ENCODE data around the gene THPO. TPM values are rescaled to one million over a fixed set of nuclear protein-coding genes. Genes with fewer than 3 reads are reported as not detected.

Gene THPO
- total RNA-seq, 1 experiment from 2014 or later: not detected

DNA sequence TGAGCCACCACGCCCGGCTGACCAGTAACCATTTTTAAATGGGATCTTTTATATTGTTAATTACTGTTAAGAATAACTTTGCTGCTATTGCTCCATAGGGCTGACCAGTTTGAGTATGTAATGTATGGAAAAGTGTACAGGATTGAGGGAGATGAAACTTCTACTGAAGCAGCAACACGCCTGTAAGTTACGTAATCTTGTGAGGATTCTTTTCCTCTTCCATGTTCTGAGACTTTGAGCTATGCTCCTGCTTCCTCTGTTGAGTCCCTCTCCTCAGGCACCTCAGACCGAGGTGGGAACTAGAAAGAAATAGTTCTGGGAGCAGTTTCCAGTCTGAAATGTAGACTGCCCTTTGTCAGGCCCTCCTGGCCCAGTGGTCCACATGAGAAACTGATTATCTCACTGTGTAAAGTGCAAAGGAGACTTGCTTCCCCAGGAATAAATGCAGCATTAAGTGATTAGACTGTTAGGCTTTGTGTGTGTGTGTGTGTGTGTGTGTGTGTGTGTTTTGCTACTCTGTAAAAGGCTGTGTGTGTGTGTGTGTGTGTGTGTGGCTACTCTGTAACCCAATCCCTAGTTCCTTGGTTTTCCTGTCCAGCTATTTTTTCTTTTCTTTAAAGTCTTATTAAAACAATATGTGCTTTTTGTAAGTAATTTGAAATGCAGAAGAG, 11.3 kb downstream of the THPO start:
- Histone ChIP-seq H3K79me2 (ENCODE audit: low read length) (peaks cover 24% of the 10 kb centered on the region), H3K36me3 (ENCODE audit: low read depth, low read length) (peaks cover 26% of the 10 kb centered on the region), H2AFZ (ENCODE audit: low read length) (no peak overlapping the region), H3F3A (ENCODE audit: low read length, unreplicated experiment) (no peaks in the 10 kb centered on the region), H3K9ac (ENCODE audit: low read length) (no peak overlapping the region), H3K27me3 (ENCODE audit: low read length) (no peaks in the 10 kb centered on the region), H3K9me3 (ENCODE audit: low read length) (no peaks in the 10 kb centered on the region), H3K4me3 (ENCODE audit: low read length) (no peak overlapping the region), H3K4me2 (ENCODE audit: low read length) (no peak overlapping the region), H3K9me2 (replicated peaks; ENCODE audit: low read length) (no peaks in the 10 kb centered on the region), H3K27ac (ENCODE audit: low read length) (no peak overlapping the region), H4K20me1 (ENCODE audit: low read length) (peaks cover 24% of the 10 kb centered on the region), H3K4me1 (ENCODE audit: insufficient read depth, low read length) (peaks cover 15% of the 10 kb centered on the region)
- CTCF ChIA-PET: no interaction called here
- ATAC-seq: no peak
- BruUV-seq (replicated peaks): no TSS peak
- TF ChIP-seq EZH2 (IDR thresholded peaks at IDR 0.05; ENCODE audit: low read length, unreplicated experiment): no peak
- no peak for TF ChIP-seq EZH2phosphoT487 (IDR thresholded peaks at IDR 0.05; ENCODE audit: borderline replicate concordance, low read length)
- TF ChIP-seq, protein P1, sequence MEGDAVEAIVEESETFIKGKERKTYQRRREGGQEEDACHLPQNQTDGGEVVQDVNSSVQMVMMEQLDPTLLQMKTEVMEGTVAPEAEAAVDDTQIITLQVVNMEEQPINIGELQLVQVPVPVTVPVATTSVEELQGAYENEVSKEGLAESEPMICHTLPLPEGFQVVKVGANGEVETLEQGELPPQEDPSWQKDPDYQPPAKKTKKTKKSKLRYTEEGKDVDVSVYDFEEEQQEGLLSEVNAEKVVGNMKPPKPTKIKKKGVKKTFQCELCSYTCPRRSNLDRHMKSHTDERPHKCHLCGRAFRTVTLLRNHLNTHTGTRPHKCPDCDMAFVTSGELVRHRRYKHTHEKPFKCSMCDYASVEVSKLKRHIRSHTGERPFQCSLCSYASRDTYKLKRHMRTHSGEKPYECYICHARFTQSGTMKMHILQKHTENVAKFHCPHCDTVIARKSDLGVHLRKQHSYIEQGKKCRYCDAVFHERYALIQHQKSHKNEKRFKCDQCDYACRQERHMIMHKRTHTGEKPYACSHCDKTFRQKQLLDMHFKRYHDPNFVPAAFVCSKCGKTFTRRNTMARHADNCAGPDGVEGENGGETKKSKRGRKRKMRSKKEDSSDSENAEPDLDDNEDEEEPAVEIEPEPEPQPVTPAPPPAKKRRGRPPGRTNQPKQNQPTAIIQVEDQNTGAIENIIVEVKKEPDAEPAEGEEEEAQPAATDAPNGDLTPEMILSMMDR (conservative IDR thresholded peaks at IDR 0.05; ENCODE audit: low read depth, low read length): no peak
- DNase-seq: peak; percentile 10
- intact Hi-C loops (cut with micrococcal nuclease): no loop called here
- POLR2A ChIA-PET (ENCODE audit: unreplicated experiment): no interaction called here

DNA sequence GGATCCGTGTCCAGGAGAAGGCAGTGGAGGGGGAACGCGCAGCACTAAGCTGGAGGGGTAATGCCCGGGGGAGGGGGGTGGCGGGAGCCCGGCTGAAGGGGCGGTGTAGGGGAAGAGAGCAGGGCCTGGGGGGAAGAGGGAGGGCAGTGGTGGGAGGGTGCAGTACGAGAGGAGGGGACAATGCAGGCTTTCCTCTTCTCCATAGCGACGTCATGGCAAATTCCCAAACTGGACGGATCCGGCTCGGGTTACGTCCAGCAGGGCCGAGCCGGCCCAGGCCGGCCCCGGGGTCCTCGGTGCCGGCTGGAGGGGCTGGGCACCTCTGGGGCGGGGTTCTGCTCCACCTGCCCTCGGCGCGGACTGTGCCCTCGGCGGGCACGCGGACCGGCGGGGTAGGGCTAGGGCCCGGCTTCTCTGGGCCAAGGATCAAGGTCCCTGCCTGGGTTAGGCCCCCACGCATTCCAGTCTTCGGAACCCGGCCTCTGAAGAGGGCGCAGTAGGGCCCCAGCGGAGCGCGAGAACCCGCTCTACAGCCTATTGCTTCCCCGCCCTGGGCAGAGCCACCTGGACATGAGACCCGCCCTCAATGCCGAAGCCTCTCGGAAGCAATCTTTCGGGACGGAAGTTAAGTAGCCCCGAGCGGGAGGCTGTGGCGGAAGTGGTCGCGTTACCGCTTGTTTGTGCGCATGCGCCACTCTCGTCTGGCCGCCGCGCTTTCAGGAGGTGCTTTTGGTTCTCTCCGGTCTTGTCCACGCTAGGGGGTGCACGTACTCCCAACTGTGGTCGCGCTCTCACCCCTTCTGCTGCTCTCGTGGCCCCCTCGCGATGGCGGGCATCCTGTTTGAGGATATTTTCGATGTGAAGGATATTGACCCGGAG, 15.1 kb downstream of the THPO start:
- Histone ChIP-seq H2AFZ (ENCODE audit: low read length) (peak overlapping the region; percentile 77), H3K9me2 (replicated peaks; ENCODE audit: low read length) (no peaks in the 10 kb centered on the region), H3K4me3 (ENCODE audit: low read length) (peak overlapping the region; percentile 84), H3K27ac (ENCODE audit: low read length) (peak overlapping the region; percentile 94), H3K9me3 (ENCODE audit: low read length) (no peaks in the 10 kb centered on the region), H3F3A (ENCODE audit: low read length, unreplicated experiment) (no peaks in the 10 kb centered on the region), H3K4me1 (ENCODE audit: insufficient read depth, low read length) (peaks cover 21% of the 10 kb centered on the region), H3K4me2 (ENCODE audit: low read length) (peak overlapping the region; percentile 85), H3K27me3 (ENCODE audit: low read length) (no peaks in the 10 kb centered on the region), H3K79me2 (ENCODE audit: low read length) (peaks cover 38% of the 10 kb centered on the region), H3K9ac (ENCODE audit: low read length) (peak overlapping the region; percentile 92), H3K36me3 (ENCODE audit: low read depth, low read length) (peaks cover 17% of the 10 kb centered on the region), H4K20me1 (ENCODE audit: low read length) (peaks cover 13% of the 10 kb centered on the region)
- ATAC-seq (peak; percentile 71), DNase-seq (peak; percentile 99)
- TF ChIP-seq EZH2phosphoT487 (IDR thresholded peaks at IDR 0.05; ENCODE audit: borderline replicate concordance, low read length) (no peak), EZH2 (IDR thresholded peaks at IDR 0.05; ENCODE audit: low read length, unreplicated experiment) (no peak)
- TF ChIP-seq, protein P1 (conservative IDR thresholded peaks at IDR 0.05; ENCODE audit: low read depth, low read length): peak; percentile 70
- ChIA-PET CTCF (interaction anchor here (0.6 to 0.8 kb wide), 2 partner anchors 22 to 415 kb away, joined by 3 to 21 read pairs; no protein-coding TSS in a partner anchor), POLR2A (ENCODE audit: unreplicated experiment) (interaction anchor here (0.6 kb wide), 1 partner anchor 348 kb away, joined by 6 read pairs; no protein-coding TSS in a partner anchor)
- BruUV-seq (replicated peaks): no TSS peak
- intact Hi-C loops (cut with micrococcal nuclease): loop anchor here (1.0 to 2.0 kb wide), 3 partner anchors 18 to 64 kb away; partner anchors contain the start of genes FAM131A and PSMD2

Data from PC-3 (cell line).